K562 (cell line): Measurements from ENCODE around the gene ANTKMT. TPM values are rescaled to one million over a fixed set of nuclear protein-coding genes. Genes with fewer than 3 reads are reported as not detected.
A peak's percentile ranks its signal among the peaks of the same experiment; 100 is the strongest.

Source experiments
- ATAC-seq: fragments of 200-7000 bp; cut with Tn5 transposase; 3 replicates; pipeline ENCODE4 v1.9.1; 2020; ENCODE audit warnings: moderate library complexity
- BruUV-seq: library from RNA; stranded (reverse); fragments of 400-500 nt; replicated peaks from 2 replicates; lab custom pipeline; 2021; lab: Mats Ljungman, UMichigan
- CTCF ChIA-PET: fragments of 300-600 bp; formaldehyde crosslinking; extraction: SDS; loops from one replicate; lab custom pipeline; 2021; ENCODE audit warnings: low intra/inter-chr PET ratio; lab: Yijun Ruan, JAX
- POLR2A ChIA-PET: fragments of 300-600, 350-650 bp; sonication (Branson Sonifier 250); formaldehyde crosslinking; extraction: SDS; loops from one replicate; lab custom pipeline; 2021; ENCODE audit warnings: antibody characterized with exemption, inconsistent platforms; lab: Yijun Ruan, JAX
- DNase-seq, 4 experiments: peaks; one replicate each; pipeline versions ENCODE4 v3.0.0 to v3.0.0-alpha.2; 2011 to 2018; ENCODE audit warnings: low spot score in 3 of 4, mixed read lengths in 3 of 4; ENCODE audit errors: extremely low read depth in 1 of 4
- FAIRE-seq: peaks from 2 replicates; lab custom pipeline; 2011; peaks lifted over from hg19 to GRCh38; lab: Jason Lieb, UNC
- H2AFZ ChIP-seq: 2 replicates; pipeline ENCODE4 v1.6.0; 2011; ENCODE audit warnings: low read depth, low read length, control low read depth, inconsistent platforms
- H3K27ac ChIP-seq: fragments of 200-600 bp; 3 replicates; pipeline ENCODE4 v1.8.0; 2011; ENCODE audit warnings: low read depth, mild to moderate bottlenecking, control low read depth, inconsistent platforms, low read length, moderate library complexity, mixed read lengths; ENCODE audit errors: extremely low read depth
- H3K27me3 ChIP-seq, 2 experiments: fragments of 300-600 bp in 1 of 2; 2 replicates in 1 of 2; 3 replicates in 1 of 2; pipeline versions ENCODE4 v1.6.0 to v1.8.0; 2011; ENCODE audit warnings: inconsistent platforms in 2 of 2, low read length in 2 of 2, mild to moderate bottlenecking in 1 of 2, mixed read lengths in 1 of 2, moderate library complexity in 1 of 2; ENCODE audit not compliant: control insufficient read depth in 2 of 2, insufficient read depth in 2 of 2
- H3K36me3 ChIP-seq: fragments of 300-600 bp; 3 replicates; pipeline ENCODE4 v1.8.0; 2011; ENCODE audit warnings: mild to moderate bottlenecking, low read length, inconsistent platforms; ENCODE audit not compliant: control insufficient read depth, insufficient read depth
- H3K4me1 ChIP-seq, 2 experiments: fragments of 200-600 bp in 1 of 2; replicated peaks in 1 of 2; 2 replicates in 1 of 2; 3 replicates in 1 of 2; pipeline versions ENCODE4 v1.5.1 to v1.8.0; 2011; ENCODE audit warnings: inconsistent platforms in 2 of 2, low read length in 2 of 2, mild to moderate bottlenecking in 1 of 2, mixed read lengths in 1 of 2, moderate library complexity in 1 of 2; ENCODE audit not compliant: control insufficient read depth in 2 of 2, insufficient read depth in 2 of 2
- H3K4me2 ChIP-seq: 2 replicates; pipeline ENCODE4 v1.6.1; 2011; ENCODE audit warnings: low read length, control low read depth, inconsistent platforms, mixed read lengths; ENCODE audit not compliant: insufficient read depth
- H3K4me3 ChIP-seq: fragments of 200-600 bp; sonication (generic), shearing (Covaris generic); 2 replicates; pipeline ENCODE4 v1.5.1; 2016; ENCODE audit warnings: control low read depth, inconsistent platforms
- H3K79me2 ChIP-seq: fragments of 200-600 bp; 3 replicates; pipeline ENCODE4 v1.8.0; 2011; ENCODE audit warnings: low read length, inconsistent platforms; ENCODE audit not compliant: control insufficient read depth, insufficient read depth
- H3K9ac ChIP-seq, 2 experiments: 2 replicates each; pipeline versions ENCODE4 v1.6.0 to v1.6.1; 2011; ENCODE audit warnings: low read depth in 2 of 2, low read length in 2 of 2, control low read depth in 1 of 2, inconsistent platforms in 1 of 2, mild to moderate bottlenecking in 1 of 2, mixed read lengths in 1 of 2; ENCODE audit not compliant: insufficient read depth in 1 of 2
- H3K9me1 ChIP-seq: one replicate; pipeline ENCODE4 v1.6.0; 2011; ENCODE audit warnings: inconsistent platforms, mild to moderate bottlenecking, low read length, moderate library complexity; ENCODE audit not compliant: control insufficient read depth, insufficient read depth
- H3K9me3 ChIP-seq: replicated peaks from 2 replicates; pipeline ENCODE4 v1.5.1; 2011; ENCODE audit warnings: low read depth, low read length, inconsistent platforms; ENCODE audit not compliant: control insufficient read depth, insufficient read depth
- H4K20me1 ChIP-seq: replicated peaks from 2 replicates; pipeline ENCODE4 v1.6.1; 2011; ENCODE audit warnings: low read length, inconsistent platforms, mixed read lengths; ENCODE audit not compliant: control insufficient read depth, insufficient read depth
- ESRRA ChIP-seq: fragments of 450-650 bp; IDR thresholded peaks from 2 replicates; pipeline ENCODE4 v1.6.1; 2014; ENCODE audit warnings: low read depth, mild to moderate bottlenecking, moderate library complexity, borderline replicate concordance
- EZH2 ChIP-seq: IDR thresholded peaks from 2 replicates; pipeline ENCODE4 v1.6.1; 2012; ENCODE audit warnings: low read depth, mild to moderate bottlenecking, inconsistent platforms, low read length, borderline replicate concordance
- ZNF24 ChIP-seq: fragments of 450-650 bp; IDR thresholded peaks from 2 replicates; pipeline ENCODE4 v1.6.1; 2016
- WGBS: fragments of 100-300 bp; shearing (Covaris generic); methylation state at CpG from one replicate; pipeline ENCODE4 v1.1.6; 2016; ENCODE audit warnings: low coverage, mixed read lengths; ENCODE audit not compliant: insufficient coverage; ENCODE audit errors: missing lambda C conversion rate; 5-methylcytosine and 5-hydroxymethylcytosine counted together
- in situ Hi-C: fragments of 300-500 bp; cut with MboI; formaldehyde crosslinking; loops from 4 replicates; pipeline ENCODE4 v1.15.0; 2018; ENCODE audit warnings: inconsistent platforms, mixed read lengths
- intact Hi-C: fragments of 100-400 bp; cut with micrococcal nuclease; formaldehyde crosslinking; loops from 2 replicates; pipeline ENCODE4 v1.14.2; 2022
- polyA plus RNA-seq, 8 experiments: library from polyadenylated mRNA; depleted of rRNA in 4 of 8; stranded (reverse) in 5 of 8; unstranded in 3 of 8; fragments of >200 nt; fragmentation: Nextera tagmentation in 2 of 8; fragmentation: Illumina TruSeq in 1 of 8; extraction: Ambion mirVana in 2 of 8; extraction: Trizol in 1 of 8; gene quantifications; 2 replicates each; pipeline versions ENCODE4 v1.2.1 to v1.2.3, GENCODE V29; 2011 to 2014; ENCODE audit warnings: inconsistent platforms in 1 of 8, missing spikeins in 1 of 8
- total RNA-seq, 7 experiments: library from RNA; depleted of rRNA in 6 of 7; stranded (reverse); fragments of >200 nt in 6 of 7; fragmentation: Illumina TruSeq in 2 of 7; extraction: Trizol in 2 of 7; gene quantifications; 2 replicates each; pipeline versions ENCODE4 v1.2.1 to v1.2.3, GENCODE V29; 2011 to 2021; ENCODE audit warnings: low replicate concordance in 1 of 7
- TF ChIP-seq, protein P1 (sequence below): sonication (generic); formaldehyde crosslinking; IDR thresholded peaks from 2 replicates; pipeline ENCODE4 v1.9.0; 2022; ENCODE audit warnings: mild to moderate bottlenecking, missing genetic modification reagents

The ANTKMT gene
- total and polyA plus RNA-seq, 9 of the 15 experiments (the other 6 are each of a cell fraction or from before 2014, with no cell fraction given), result 0.58 to 217 (median 19.1) TPM

DNA sequence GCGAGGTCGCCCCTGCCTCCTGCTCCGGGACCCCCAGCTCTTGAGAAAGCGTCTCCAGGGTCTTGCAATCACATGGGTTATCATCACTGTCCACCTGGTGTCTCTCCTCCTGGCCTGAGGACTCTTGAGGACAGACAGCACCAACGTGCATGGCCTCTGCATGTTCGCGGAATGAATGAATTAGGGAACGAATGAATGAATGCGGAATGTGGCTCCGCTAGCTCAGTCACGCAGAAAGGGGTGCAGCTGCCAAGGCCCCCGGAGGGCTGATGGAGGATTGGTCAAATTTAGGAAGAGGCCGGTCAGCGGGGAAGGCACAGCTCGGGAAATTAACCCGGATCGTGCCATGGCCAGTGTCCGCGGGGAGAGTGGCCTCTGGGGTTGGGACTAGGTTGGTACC lies 18.6 kb upstream of the ANTKMT start:
- no TSS peak for BruUV-seq
- H3K36me3 ChIP-seq, result no peaks in the 10 kb centered on the region
- H3K9ac ChIP-seq, result no peak overlapping the region
- H3K27me3 ChIP-seq, result peaks cover 15 to 67% of the 10 kb centered on the region in 2 experiments; a peak in 4 of 5 replicates
- ATAC-seq (no peak), FAIRE-seq (peak; percentile 32), DNase-seq (no peak)
- peak; percentile 91 for TF ChIP-seq ZNF24
- no peak for TF ChIP-seq ESRRA
- H3K9me3 ChIP-seq, result no peaks in the 10 kb centered on the region
- ChIA-PET CTCF (no interaction called here), POLR2A (interaction anchor here (0.8 kb wide), 1 partner anchor 13 kb away, joined by 3 read pairs; no protein-coding TSS in a partner anchor)
- H3K4me2 ChIP-seq, result no peak overlapping the region
- H3K9me1 ChIP-seq, result peaks cover 6% of the 10 kb centered on the region
- intact Hi-C loops, result no loop called here
- 18% methylated on average over 19 of the region's 19 CpGs for WGBS
- H2AFZ ChIP-seq, result no peak overlapping the region
- no peak overlapping the region for H3K4me3 ChIP-seq
- peaks cover 0 to 66% of the 10 kb centered on the region in 2 experiments; a peak in 3 of 5 replicates for H3K4me1 ChIP-seq
- no peak overlapping the region for H3K27ac ChIP-seq
- in situ Hi-C loops, result no loop called here
- peaks cover 28% of the 10 kb centered on the region for H4K20me1 ChIP-seq
- no peaks in the 10 kb centered on the region for H3K79me2 ChIP-seq

DNA sequence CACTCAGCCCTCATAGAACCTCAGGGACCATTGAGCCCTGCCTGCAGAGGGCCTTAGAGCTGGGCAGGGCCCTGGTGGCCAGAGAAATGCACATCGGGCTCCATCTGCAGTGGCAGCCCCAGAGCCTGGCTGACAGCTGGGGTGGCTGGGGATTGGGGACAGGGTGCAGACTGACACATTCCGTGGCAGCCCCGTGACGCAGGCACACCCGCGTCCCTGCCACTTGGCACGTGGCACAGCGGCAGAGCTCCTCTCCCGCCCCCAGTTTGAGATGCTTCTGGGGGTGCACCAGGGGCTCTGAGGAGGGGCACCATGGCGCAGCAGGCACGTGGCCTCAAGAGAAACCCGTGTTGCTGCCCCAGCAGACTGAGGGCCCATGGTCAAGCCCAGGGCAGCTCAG lies 17.5 kb upstream of the ANTKMT start:
- Histone ChIP-seq H3K4me2 (no peak overlapping the region), H3K27me3 (peaks cover 13 to 67% of the 10 kb centered on the region in 2 experiments; a peak in 4 of 5 replicates), H3K4me1 (peaks cover 0 to 67% of the 10 kb centered on the region in 2 experiments; a peak in 3 of 5 replicates), H4K20me1 (peaks cover 32% of the 10 kb centered on the region), H3K36me3 (no peaks in the 10 kb centered on the region), H2AFZ (no peak overlapping the region), H3K9me1 (peaks cover 6% of the 10 kb centered on the region), H3K4me3 (no peak overlapping the region), H3K9ac (peak overlapping the region in 1 of 2 experiments; percentile 22; a peak in 1 of 4 replicates), H3K27ac (no peak overlapping the region), H3K9me3 (no peaks in the 10 kb centered on the region), H3K79me2 (no peaks in the 10 kb centered on the region)
- BruUV-seq, result no TSS peak
- no peak for ATAC-seq
- 44% methylated on average over 12 of the region's 12 CpGs for WGBS
- FAIRE-seq, result no peak
- ChIA-PET POLR2A (interaction anchor here (0.6 to 1.4 kb wide), 3 partner anchors 17 to 107 kb away, joined by 3 to 5 read pairs (median 3); partner anchors contain the start of genes ANTKMT and CIAO3), CTCF (no interaction called here)
- intact Hi-C loops, result no loop called here
- DNase-seq, result no peak
- TF ChIP-seq, protein P1, sequence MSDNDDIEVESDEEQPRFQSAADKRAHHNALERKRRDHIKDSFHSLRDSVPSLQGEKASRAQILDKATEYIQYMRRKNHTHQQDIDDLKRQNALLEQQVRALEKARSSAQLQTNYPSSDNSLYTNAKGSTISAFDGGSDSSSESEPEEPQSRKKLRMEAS (CRISPR knock-in tag), result peak; percentile 29; the same call in 1 of the 2 replicates
- no peak for TF ChIP-seq EZH2
- in situ Hi-C loops, result no loop called here
